Thyroid gland (tissue), 4 donors: ENCODE data around the gene NLRP8. TPM values are rescaled to one million over a fixed set of nuclear protein-coding genes. Genes with fewer than 3 reads are reported as not detected.

Experiments
- DNase-seq, 2 donors: peaks; one replicate each; pipeline ENCODE4 v3.0.0-alpha.2; 2019
- H3K27ac ChIP-seq, 3 donors: fragments of 200-600 bp; sonication (generic); 1 replicate in 2 of 3; 2 replicates in 1 of 3; pipeline ENCODE4 v1.5.1; 2016 to 2019; ENCODE audit warnings: mild to moderate bottlenecking in 1 of 3, moderate library complexity in 1 of 3
- H3K27me3 ChIP-seq: fragments of 200-600 bp; sonication (generic); one replicate; pipeline ENCODE4 v1.5.1; 2019
- H3K36me3 ChIP-seq, 2 donors: fragments of 200-600 bp; sonication (generic); one replicate each; pipeline ENCODE4 v1.5.1; 2016 to 2019
- H3K4me1 ChIP-seq, 2 donors: fragments of 200-600 bp; sonication (generic); one replicate each; pipeline ENCODE4 v1.5.1; 2017 to 2019
- H3K4me3 ChIP-seq, 3 donors: fragments of 200-600 bp; sonication (generic); replicated peaks in 1 of 3; 1 replicate in 2 of 3; 2 replicates in 1 of 3; pipeline ENCODE4 v1.5.1; 2016; ENCODE audit warnings: mild to moderate bottlenecking in 1 of 3
- H3K9me3 ChIP-seq: fragments of 200-600 bp; sonication (generic); one replicate; pipeline ENCODE4 v1.5.1; 2017
- CTCF ChIP-seq, 6 experiments: fragments of 200-600 bp in 3 of 6; fragments of 450-650 bp in 3 of 6; sonication (generic) in 3 of 6; IDR thresholded peaks; one replicate each; pipeline ENCODE4 v1.5.1; 2016 to 2019; ENCODE audit warnings: antibody characterized with exemption in 6 of 6, mild to moderate bottlenecking in 2 of 6, inconsistent platforms in 1 of 6, moderate library complexity in 1 of 6
- POLR2A ChIP-seq, 2 donors: fragments of 450-650 bp; IDR thresholded peaks; one replicate each; pipeline ENCODE4 v1.6.1; 2017; ENCODE audit warnings: antibody characterized with exemption in 2 of 2, mild to moderate bottlenecking in 2 of 2, moderate library complexity in 1 of 2
- WGBS, 2 donors: methylation state at CpG; one replicate each; pipeline ENCODE4 v1.1.5; 2017; 5-methylcytosine and 5-hydroxymethylcytosine counted together
- intact Hi-C: fragments of 100-400 bp; cut with DNase I; formaldehyde crosslinking; loops from one replicate; pipeline ENCODE4 v1.15.1; 2023
- total RNA-seq, 4 donors: library from RNA; depleted of rRNA; stranded (reverse); fragments of >200 nt; gene quantifications; one replicate each; pipeline ENCODE4 v1.2.3, GENCODE V29; 2016

NLRP8 gene
- total RNA-seq, 4 donors from 2014 or later: not detected

GRCh38 chr19:55907286-55907685 is 40.3 kb upstream of the NLRP8 start:
- Histone ChIP-seq H3K36me3 (no peaks in the 10 kb centered on the region), H3K9me3 (no peaks in the 10 kb centered on the region), H3K27me3 (no peaks in the 10 kb centered on the region), H3K4me1 (no peaks in the 10 kb centered on the region), H3K4me3 (no peak overlapping the region), H3K27ac (no peak overlapping the region)
- WGBS, 2 donors: 80 to 81% methylated on average over 7 of the region's 7 CpGs
- TF ChIP-seq POLR2A (IDR thresholded peaks at IDR 0.05) (no peak), CTCF (IDR thresholded peaks at IDR 0.05) (no peak)
- intact Hi-C loops: no loop called here
- DNase-seq: no peak

GRCh38 chr19:55907746-55908145 is 39.9 kb upstream of the NLRP8 start:
- intact Hi-C loops: no loop called here
- no peaks in the 10 kb centered on the region for H3K36me3 ChIP-seq
- H3K9me3 ChIP-seq: no peaks in the 10 kb centered on the region
- no peak overlapping the region for H3K4me3 ChIP-seq
- no peaks in the 10 kb centered on the region for H3K4me1 ChIP-seq
- TF ChIP-seq POLR2A (IDR thresholded peaks at IDR 0.05): no peak
- TF ChIP-seq CTCF (IDR thresholded peaks at IDR 0.05): no peak
- no peak for DNase-seq
- WGBS, 2 donors: 80 to 89% methylated on average over 3 of the region's 3 CpGs
- no peak overlapping the region for H3K27ac ChIP-seq
- H3K27me3 ChIP-seq: no peaks in the 10 kb centered on the region

- intact Hi-C loops: no loop called here
- no peak for DNase-seq
- TF ChIP-seq CTCF (IDR thresholded peaks at IDR 0.05) (no peak), POLR2A (IDR thresholded peaks at IDR 0.05) (no peak)
- Histone ChIP-seq H3K9me3 (no peaks in the 10 kb centered on the region), H3K4me1 (no peaks in the 10 kb centered on the region), H3K36me3 (no peaks in the 10 kb centered on the region), H3K27ac (no peak overlapping the region), H3K27me3 (no peaks in the 10 kb centered on the region), H3K4me3 (no peak overlapping the region)
- WGBS, 2 donors: 35 to 36% methylated on average over 2 of the region's 2 CpGs
Measured at GRCh38 chr19:55909801-55910200, 37.8 kb upstream of the NLRP8 start.

GRCh38 chr19:55912916-55913315 is 34.7 kb upstream of the NLRP8 start:
- Histone ChIP-seq H3K4me1 (no peaks in the 10 kb centered on the region), H3K27ac (no peak overlapping the region), H3K36me3 (no peaks in the 10 kb centered on the region), H3K27me3 (no peaks in the 10 kb centered on the region), H3K9me3 (no peaks in the 10 kb centered on the region), H3K4me3 (no peak overlapping the region)
- no peak for DNase-seq
- 84% methylated on average over 7 of the region's 7 CpGs for WGBS, 2 donors
- intact Hi-C loops: no loop called here
- TF ChIP-seq POLR2A (IDR thresholded peaks at IDR 0.05) (no peak), CTCF (IDR thresholded peaks at IDR 0.05) (no peak)

- DNase-seq: no peak
- Histone ChIP-seq H3K4me3 (no peak overlapping the region), H3K4me1 (no peaks in the 10 kb centered on the region), H3K27ac (no peak overlapping the region), H3K9me3 (no peaks in the 10 kb centered on the region), H3K27me3 (no peaks in the 10 kb centered on the region), H3K36me3 (no peaks in the 10 kb centered on the region)
- peak in 1 of 6 experiments; percentile 8 for TF ChIP-seq CTCF (IDR thresholded peaks at IDR 0.05)
- TF ChIP-seq POLR2A (IDR thresholded peaks at IDR 0.05): no peak
- intact Hi-C loops: no loop called here
- 44 to 46% methylated on average over 9 of the region's 9 CpGs for WGBS, 2 donors
Measured at GRCh38 chr19:55913643-55914268, 33.9 kb upstream of the NLRP8 start.
